Tibial artery (tissue), 4 donors: ENCODE measurements around the gene DAG1.
A peak's percentile ranks its signal among the peaks of the same experiment; 100 is the strongest.

Experiments used
- DNase-seq, 2 donors: peaks; one replicate each; pipeline ENCODE4 v3.0.0-alpha.2; 2019
- H3K27ac ChIP-seq, 2 donors: fragments of 200-600 bp; sonication (generic) in 1 of 2; 1 replicate in 1 of 2; 2 replicates in 1 of 2; pipeline ENCODE4 v1.5.1; 2018 to 2019; ENCODE audit warnings: mild to moderate bottlenecking in 1 of 2
- H3K27me3 ChIP-seq, 2 donors: fragments of 200-600 bp; sonication (generic) in 1 of 2; one replicate each; pipeline versions ENCODE4 v1.5.1 to v1.6.0; 2016 to 2019
- H3K36me3 ChIP-seq, 3 donors: fragments of 200-600 bp; sonication (generic) in 2 of 3; one replicate each; pipeline ENCODE4 v1.5.1; 2016 to 2019; ENCODE audit warnings: mild to moderate bottlenecking in 2 of 3
- H3K4me1 ChIP-seq, 4 donors: fragments of 200-600 bp; sonication (generic) in 2 of 4; 1 replicate in 3 of 4; 2 replicates in 1 of 4; pipeline ENCODE4 v1.5.1; 2016 to 2019
- H3K4me3 ChIP-seq, 2 donors: fragments of 200-600 bp; sonication (generic) in 1 of 2; 1 replicate in 1 of 2; 2 replicates in 1 of 2; pipeline ENCODE4 v1.5.1; 2018 to 2019; ENCODE audit warnings: mild to moderate bottlenecking in 2 of 2
- H3K9me3 ChIP-seq, 3 donors: fragments of 200-600 bp; sonication (generic) in 1 of 3; one replicate each; pipeline ENCODE4 v1.5.1; 2016 to 2019
- CTCF ChIP-seq, 2 experiments: fragments of 200-600 bp in 1 of 2; fragments of 450-650 bp in 1 of 2; IDR thresholded peaks; one replicate each; pipeline ENCODE4 v1.5.1; 2017 to 2019; ENCODE audit warnings: antibody characterized with exemption in 2 of 2, mild to moderate bottlenecking in 1 of 2, moderate library complexity in 1 of 2
- intact Hi-C: fragments of 100-400 bp; cut with DNase I; formaldehyde crosslinking; loops from one replicate; pipeline ENCODE4 v1.15.0; 2023; ENCODE audit warnings: low total_unique reads

DAG1 gene

GRCh38 chr3:49533786-49534519 lies 63.9 kb downstream of the DAG1 start:
- H3K27ac ChIP-seq = peak overlapping the region in 1 of 2 donors; percentile 15
- peaks cover 29 to 42% (median 35%) of the 10 kb centered on the region in 3 donors for H3K36me3 ChIP-seq
- no peaks in the 10 kb centered on the region for H3K9me3 ChIP-seq
- intact Hi-C loops = no loop called here
- H3K4me1 ChIP-seq = peaks cover 0 to 5% (median 0%) of the 10 kb centered on the region in 4 donors
- no peak for DNase-seq
- H3K27me3 ChIP-seq = no peaks in the 10 kb centered on the region
- no peak for TF ChIP-seq CTCF (IDR thresholded peaks at IDR 0.05)
- no peak overlapping the region for H3K4me3 ChIP-seq

GRCh38 chr3:49534581-49535441 lies 64.7 kb downstream of the DAG1 start:
- peaks cover 29 to 42% (median 35%) of the 10 kb centered on the region in 3 donors for H3K36me3 ChIP-seq
- H3K27me3 ChIP-seq = no peaks in the 10 kb centered on the region
- intact Hi-C loops = no loop called here
- H3K4me3 ChIP-seq = no peak overlapping the region
- peaks cover 0 to 6% (median 5%) of the 10 kb centered on the region in 4 donors for H3K4me1 ChIP-seq
- no peak for TF ChIP-seq CTCF (IDR thresholded peaks at IDR 0.05)
- DNase-seq = no peak
- no peak overlapping the region for H3K27ac ChIP-seq
- no peaks in the 10 kb centered on the region for H3K9me3 ChIP-seq

GRCh38 chr3:49535971-49536874 lies 66.2 kb downstream of the DAG1 start:
- H3K36me3 ChIP-seq = peaks cover 19 to 32% (median 29%) of the 10 kb centered on the region in 3 donors
- H3K9me3 ChIP-seq = no peaks in the 10 kb centered on the region
- H3K4me3 ChIP-seq = no peak overlapping the region
- H3K4me1 ChIP-seq = peaks cover 0 to 16% (median 13%) of the 10 kb centered on the region in 4 donors
- intact Hi-C loops = no loop called here
- H3K27ac ChIP-seq = no peak overlapping the region
- TF ChIP-seq CTCF (IDR thresholded peaks at IDR 0.05) = no peak
- DNase-seq = no peak
- no peaks in the 10 kb centered on the region for H3K27me3 ChIP-seq

DNA sequence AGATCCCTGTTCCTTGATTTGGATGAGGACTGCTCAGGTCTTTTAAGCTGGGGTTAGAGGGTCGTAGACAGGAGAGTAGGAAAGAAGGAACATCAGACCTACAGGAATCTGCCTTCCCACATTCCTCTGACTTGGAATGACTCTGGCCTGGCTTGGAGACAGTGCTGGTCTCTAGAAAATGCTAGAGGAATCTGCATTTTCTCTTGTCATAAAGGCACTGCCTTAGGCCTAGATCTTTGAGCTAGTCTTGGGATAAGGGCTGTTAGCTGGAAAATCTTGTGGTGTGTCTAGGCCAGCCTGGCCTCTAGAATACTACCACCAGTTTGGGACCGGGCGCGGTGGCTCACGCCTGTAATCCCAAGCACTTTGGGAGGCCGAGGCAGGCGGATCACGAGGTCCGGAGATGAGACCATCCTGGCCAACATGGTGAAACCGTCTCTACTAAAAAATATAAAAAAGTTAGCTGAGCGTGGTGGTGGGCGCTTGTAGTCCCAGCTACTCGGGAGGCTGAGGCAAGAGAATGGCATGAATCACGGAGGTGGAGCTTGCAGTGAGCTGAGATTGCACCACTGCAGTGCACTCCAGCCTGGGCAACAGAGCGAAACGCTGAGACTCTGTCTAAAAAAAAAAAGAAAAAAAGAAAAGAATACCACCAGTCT lies 66.9 kb downstream of the DAG1 start:
- Histone ChIP-seq H3K36me3 (peaks cover 12 to 24% (median 21%) of the 10 kb centered on the region in 3 donors), H3K4me3 (no peak overlapping the region), H3K27me3 (no peaks in the 10 kb centered on the region), H3K27ac (no peak overlapping the region), H3K9me3 (no peaks in the 10 kb centered on the region), H3K4me1 (peaks cover 0 to 16% (median 13%) of the 10 kb centered on the region in 4 donors)
- DNase-seq = no peak
- no peak for TF ChIP-seq CTCF (IDR thresholded peaks at IDR 0.05)
- intact Hi-C loops = no loop called here
